ENCODE measurements around the gene CHGA.

The CHGA gene

DNA sequence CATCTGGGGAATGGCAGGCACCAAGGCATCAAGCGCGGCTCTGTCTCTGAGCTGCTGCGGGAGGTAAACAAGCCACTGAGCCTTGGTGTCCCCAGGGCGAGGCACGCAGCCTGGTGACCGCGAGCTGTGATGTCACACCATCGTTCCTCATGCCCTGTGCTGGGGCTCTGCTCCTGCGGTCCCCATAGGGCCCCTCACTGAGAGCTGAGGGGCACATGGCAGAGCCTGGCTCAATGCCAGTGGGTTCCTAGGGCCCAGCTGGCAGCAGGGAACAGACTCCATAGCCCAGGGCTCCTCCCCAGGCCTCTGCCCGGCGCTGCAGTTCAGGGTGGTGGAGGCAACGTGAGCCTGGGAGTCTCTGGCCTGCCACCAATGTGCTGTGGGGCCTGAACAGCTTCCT, 22.6 kb downstream of the CHGA start:
- no peak for DNase-seq

DNA sequence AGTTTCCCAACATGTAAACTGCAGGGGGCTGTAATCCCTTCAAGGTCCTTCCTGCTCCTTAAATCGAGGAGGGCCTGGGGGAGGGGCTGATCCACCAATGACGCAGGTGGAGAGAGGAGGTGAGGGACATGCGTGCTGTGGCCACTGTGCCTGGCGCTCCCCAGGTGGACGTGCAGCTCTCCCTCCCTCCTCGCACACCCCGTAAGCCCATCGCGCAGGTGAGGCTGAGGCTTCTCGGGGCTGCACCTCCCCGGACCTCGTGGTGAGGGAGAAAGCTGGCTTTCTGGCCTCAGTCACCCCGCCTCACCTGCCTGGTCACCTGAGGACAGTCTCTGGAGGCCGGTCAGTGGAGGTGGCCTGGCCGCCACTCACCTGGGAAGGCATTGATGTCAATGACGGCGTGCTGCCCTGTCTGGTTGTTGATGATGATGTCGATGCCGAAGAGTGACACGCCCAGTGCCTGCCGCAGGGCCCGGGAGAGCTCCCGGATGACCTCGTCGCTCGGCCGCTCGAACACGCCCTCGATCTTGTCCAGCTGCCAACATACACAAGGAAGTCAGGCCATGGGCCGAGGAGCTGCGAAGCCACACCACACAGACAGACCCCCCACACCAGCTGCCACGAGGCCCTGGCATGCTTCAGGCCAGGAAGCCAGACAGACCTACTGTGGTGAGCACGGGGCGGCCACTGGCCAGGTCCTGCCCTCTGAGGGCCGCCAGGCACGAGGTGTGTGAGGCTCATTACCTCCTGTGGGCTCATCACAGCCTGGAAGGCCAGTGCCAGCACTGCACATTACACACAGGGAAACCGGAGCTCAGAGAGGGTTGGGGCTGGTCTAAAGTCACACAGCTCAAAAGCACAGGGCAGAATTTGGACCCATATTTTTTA, 23.3 kb downstream of the CHGA start:
- no peak for DNase-seq

DNA sequence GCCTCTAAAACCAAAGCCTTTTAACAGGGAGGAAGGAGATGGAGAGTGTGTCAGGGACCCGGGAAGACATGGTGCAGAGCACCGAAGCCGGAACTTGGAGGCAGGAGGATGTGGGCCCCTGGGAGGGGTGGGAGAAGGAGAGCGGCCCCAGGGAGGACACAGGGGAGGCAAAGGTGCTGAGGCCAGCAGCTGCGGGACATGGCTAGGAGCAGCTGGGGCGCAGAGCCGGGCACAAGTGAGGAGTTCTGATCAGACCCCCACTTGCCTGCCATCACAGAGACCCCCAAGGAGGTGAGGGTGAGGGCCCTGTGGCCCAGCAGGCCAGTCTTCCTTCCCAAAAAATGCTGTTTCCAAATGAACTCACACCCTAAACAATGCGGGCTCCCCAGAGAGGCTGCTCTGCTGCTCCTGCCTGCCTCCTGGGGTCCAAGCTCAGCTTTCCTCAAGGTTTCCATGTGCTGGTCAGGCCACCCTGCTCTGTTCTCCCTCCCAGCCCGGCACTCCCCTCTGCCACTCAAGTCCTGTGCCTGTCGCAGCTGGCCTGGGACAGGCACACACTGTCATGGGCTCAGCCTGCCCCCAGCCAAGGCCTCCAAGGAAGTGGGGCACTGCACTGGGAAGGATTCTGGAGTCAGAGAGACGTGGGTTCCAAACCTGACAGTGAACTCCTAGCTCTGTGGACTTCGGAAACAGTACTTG, 24.0 kb downstream of the CHGA start:
- no peak for DNase-seq

DNA sequence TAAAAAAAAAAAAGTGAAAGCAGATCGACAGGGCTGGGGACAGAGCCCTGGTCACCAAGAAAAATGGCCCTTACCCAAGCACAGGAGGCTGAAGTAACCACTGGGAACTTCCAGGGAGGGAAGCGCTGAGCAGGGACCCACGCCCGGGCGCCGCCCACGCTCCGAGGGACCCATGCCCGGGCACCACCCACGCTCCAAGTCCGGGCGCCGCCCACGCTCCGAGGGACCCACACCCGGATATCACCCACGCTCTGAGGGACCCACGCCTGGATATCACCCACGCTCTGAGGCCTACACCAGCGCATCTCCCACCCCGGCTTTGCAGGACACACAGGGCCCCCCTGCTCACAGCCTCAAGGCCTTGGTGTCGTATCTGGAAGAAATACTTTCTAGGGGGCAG, 25.7 kb downstream of the CHGA start:
- DNase-seq, result no peak

DNA sequence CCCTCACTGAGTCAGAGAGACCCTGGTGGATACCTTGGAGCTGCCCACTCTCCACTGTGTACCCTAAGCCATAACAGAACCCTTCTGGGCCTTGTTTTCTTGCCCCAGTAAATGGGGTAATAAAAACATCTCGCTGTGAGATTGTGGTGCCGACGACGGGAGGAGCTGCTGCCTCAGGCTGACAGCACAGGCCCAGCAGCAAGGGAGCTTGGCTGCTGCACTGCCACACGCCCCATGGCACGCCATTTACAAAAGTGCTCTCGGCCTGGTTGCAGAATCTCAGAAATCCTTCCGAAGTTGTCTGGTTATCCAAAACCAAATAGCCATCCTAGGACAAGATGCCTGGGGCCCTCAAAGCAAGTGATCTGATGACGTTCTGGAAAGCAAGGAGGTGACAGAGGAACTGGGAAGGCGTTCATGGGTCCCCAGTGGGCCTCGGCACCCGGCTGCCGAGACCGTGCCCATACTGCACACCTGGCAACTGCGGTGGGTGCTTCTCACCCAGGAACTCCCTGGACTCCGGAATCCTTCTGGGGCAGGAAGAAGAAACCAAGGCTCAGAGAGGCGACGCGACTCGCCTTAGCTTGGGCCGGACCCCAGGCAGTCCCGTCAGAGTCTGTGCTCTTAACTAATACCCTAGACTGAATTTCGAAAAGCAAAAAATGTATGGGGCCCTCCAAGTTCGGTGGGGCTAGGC, 26.7 kb downstream of the CHGA start:
- DNase-seq, result no peak

DNA sequence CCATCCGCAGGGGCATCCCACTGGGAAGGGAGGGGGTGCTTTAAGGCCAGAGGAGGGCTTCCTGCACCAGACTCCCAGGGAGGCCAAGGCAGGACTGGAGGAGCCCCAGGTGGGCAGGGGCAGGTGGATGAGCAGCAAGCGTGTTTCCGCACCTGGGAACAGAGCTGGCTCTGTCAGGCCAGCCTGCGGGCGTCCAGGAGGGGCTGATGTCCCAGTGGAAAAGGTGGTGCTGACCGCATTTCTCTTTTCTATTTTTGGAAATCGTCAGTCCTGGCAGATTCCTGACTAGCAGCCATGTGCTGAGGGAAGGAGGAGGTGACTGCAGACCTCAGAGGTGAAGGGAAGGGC, 27.2 kb downstream of the CHGA start:
- no peak for DNase-seq

DNA sequence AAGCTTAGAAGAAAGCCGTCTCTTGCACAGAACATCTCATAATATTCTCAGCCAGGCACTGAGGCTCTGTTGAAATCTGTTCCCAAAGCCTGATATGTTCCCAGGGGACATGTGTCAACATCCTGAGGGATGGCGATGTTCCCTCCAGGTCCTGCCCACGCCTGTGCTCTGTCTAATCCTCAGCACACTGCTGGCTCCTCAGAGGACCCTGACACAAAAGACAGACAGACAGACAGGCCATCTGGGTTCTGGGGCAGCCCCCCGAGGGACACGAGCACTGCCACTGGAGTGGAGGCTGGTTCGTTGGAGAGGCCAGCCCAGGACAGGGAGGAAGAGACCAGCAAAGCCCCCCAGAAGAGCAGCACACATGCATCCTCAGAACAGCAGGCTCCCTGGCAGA, 27.8 kb downstream of the CHGA start:
- no peak for DNase-seq

DNA sequence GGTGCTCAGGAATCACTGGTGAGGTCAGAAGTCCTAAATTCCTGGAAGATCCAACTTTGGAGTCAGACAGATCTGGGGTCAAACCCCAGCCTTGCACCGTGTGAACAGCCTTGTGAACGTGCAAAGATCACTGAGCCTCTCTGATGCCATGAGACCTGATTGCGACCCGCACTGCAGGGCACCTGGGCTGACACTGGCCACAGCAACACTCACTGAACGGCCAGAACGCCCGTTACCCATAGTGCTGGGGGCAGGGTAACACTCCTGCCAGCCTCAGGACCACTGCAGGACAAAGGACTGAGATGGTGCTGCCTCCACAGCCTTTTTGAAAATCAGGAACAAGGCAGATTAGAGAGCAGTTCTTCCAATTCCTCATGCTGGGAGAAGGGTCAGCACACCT, 28.3 kb downstream of the CHGA start:
- no peak for DNase-seq

DNA sequence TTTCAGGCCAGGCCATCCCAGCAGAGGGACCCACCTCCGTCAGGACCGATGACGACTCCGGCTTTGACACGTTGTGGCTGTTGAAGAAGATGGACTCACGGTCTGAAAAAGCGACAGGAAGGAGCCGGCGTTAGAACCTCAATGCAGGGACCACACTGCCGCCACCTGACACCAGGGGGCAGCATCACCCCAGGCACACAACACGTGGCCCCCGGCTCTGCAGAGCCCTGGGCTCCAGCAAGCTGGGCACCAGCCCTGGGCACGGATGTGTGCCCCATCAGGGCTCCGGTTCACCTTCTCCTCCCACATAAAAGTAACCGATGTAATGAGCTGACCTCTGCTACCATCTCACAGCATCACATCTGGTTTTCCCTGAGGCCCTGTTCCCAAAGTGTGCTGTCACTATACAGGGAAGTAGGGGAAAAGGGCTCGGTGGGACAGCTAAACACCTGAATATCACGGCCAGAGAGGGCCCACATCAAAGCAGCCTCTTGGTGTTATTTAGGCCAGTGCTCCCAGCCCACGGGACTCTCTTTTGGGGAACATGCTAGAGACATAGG, 29.0 kb downstream of the CHGA start:
- peak; percentile 72 for DNase-seq

DNA sequence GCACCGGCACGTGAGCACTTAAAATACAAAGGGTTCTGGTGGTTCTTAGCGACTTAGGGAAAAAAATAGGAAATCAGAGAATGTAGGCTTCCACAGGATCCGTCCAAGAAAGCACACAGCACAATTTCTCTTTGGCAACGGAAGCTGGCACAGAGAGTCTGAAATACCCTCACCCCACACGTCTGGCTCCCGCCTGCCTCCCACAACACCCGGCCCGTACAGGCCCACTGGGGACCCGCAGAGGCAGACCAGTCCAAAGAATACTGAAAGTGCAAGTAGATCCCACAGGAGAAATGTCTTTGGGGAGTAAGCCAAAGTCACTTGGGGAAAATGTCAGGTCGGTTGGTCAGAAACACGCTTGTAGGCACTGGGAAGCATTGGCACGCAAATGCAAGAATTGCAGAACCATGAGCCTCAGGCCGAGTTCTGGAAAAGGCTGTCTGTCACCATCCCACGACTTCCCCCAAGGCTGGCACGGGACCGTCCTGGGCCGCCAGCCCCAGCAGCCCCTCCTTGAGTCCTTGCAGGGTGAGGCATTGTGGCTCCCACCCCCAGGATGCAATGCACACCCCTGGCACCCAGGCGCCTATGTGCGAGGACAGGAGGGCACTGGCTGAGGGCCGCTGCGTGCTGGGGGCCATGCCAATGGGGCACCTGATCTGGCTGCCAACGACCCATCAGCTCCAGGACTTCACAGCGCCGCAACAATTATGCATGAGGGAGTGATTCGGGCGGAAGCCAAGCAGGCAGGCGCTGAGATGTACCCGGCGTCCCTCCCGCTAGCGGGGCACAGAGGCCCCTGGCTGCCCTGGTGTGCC, 29.7 kb downstream of the CHGA start:
- no peak for DNase-seq

DNA sequence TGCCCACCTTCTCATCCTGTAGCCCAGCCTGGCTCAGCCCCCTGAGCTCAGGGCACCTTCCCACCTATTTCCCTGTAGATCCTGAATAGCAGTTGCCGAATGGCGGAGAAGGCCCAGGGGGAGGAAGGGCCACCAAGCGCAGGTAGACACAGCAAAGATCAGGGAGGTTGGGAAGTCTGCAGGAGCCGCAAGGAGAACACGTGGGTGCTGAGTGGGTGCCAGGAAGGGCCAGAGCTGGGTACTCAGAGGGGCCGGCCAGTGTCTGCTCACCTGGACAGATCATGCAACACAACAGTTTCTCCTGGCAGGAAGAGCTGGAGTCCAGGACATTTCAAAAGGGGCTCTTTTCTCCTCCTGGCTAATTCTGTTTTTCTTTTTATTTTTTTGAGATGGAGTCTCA, 30.6 kb downstream of the CHGA start:
- no peak for DNase-seq

DNA sequence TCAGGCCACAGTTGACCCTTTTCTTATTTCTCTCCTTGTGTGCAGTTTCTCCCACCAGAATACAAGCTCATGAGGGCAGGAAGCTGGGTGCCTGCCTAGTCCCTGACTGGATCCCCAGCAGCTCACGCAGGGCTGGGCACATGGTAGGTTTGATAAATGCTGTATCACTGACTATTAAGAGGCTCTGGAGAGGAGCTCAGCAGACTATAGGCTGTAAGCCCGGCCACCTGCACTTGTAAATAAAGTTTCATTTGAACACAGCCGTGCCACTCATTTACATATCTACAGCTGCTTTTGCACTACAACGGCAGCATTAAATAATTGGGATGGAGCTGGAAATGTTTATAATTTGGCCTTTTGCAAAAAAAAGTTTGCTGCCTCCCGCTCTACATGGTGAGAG, 32.0 kb downstream of the CHGA start:
- DNase-seq, result no peak

DNA sequence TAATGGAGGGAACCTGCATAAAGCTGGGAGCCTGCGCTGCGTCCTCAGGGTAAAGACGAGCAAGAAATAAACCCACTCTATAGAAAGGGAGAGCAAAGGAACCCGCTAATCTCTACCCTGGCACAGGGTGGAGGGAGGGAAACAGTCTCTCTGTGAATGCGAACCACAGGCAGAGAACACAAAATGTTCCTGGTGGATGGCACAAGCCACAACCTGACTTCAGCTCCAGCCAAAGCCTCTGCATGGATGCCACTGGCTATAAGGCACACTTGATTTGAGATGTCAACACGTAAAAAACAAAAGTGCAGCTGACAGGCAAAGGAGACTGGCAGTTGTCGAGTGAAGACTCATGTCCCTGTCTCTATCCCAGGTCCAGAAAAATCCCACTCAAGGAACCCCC, 32.4 kb downstream of the CHGA start:
- no peak for DNase-seq

DNA sequence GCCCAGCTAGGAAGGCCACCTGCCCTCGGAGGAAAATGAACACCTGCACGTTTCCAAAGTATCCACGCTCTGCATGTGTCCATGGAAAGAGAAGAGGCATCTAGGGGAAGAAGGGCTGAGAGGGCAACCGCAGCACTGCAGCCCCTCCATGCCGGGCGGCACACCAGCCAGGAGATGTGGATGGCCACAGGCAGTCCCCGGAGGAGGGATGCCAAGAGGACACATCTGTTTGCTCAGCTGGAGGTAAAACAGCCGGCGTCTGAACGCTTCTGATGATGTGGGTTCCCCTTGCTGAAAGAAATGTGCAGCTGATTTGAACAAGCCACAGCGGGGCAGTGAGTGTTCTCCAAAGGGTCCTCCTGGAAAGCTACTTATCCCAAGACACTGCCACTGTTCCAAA, 34.0 kb downstream of the CHGA start:
- no peak for DNase-seq

DNA sequence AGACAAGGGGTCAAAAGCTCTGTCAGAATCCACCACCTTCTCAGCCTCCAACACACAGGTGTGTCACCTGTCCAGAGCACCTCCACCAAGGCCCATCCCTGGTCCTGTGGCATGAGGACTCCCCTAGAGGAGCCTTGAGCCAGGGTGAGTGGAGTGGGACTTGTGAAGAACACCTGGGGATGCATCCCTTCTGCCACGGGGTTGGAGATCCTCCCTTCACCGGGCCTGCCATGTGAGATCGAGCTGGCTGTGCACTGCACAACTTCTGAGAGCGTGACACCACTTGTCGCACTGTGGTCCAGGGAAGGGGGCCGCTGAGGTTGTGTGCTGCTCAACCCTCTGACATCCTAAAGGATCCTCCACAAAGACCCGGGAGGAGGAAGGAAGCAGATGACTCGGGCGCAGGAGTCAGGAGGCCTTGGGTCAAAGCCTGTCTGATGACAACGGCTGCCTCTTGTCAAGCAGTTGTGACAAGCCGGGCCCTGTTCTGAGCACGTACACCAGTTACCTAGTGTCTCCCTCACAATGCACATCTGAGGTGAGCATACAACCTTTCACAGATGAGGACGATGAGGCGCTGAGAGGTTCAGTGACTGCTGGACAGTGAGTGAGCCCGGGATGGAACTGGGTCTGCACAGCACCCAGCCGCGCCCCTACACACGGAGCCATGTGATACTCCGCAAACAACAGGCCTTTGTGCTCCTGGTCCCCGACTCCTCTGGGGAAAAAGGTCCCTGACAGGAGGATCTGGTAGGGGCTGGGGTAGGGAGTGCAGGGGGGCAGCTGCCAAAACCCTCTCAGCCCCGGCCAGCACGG, 35.6 kb downstream of the CHGA start:
- DNase-seq, result no peak

DNA sequence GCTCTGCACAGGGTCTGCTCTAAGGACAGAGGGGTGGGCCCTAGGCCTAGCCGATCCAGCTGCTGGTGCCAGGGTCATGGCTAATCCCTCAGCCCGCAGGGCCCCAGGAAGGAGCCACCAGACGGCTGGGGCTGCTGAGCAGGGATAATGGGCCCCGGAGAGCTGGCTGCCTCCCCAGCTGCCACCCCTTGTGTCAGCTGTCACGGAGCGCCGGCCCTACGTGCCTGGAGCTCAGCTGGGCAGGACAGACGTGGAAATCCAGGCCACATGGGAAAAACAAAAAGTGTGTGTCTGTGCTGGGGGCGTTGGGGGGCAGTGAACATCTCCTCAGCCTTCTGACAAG, 36.2 kb downstream of the CHGA start:
- DNase-seq, result no peak

DNA sequence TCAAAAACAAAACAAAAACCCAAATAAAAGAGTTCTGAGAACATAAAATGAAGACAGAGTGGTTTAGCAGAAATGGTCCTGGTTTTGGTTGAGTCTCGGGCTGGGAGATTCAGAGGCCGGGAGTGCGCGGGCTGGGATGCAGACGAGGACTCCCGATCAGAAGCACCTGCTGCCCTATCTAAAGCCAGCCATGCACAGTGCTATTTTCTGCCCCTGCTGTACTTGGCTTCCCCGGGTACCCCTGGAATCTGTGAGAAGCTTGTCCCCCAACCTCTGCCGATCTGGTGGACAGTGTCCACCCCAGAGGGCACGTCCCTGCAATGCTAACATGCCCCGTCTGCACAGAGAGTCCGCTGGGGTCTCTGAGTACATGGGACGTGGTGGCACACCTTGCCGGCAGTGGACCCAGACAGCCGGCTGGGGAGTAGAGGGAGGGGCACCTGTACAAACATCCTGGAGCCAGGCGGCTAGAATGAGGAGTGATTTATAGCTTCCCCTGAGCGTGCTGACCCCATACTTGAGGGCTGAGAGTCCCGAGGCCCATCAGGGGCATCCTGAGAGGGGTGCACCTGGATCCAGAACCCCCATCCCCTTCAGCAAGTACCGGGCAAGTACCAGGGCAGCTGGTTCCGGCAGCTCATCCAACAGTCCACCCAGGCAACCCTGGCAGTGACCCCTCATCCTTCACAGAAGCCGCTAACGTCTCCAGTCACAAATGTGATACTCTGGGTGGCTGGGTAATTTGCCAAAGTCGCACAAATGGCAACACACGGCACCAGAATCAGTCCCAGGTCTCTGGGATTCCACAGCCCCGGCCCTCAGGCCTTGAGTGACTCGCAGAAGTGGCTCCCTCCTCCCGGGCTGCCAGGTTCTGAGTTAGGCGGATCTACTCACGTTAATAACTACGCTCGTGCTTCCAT, 37.1 kb downstream of the CHGA start:
- no peak for DNase-seq

DNA sequence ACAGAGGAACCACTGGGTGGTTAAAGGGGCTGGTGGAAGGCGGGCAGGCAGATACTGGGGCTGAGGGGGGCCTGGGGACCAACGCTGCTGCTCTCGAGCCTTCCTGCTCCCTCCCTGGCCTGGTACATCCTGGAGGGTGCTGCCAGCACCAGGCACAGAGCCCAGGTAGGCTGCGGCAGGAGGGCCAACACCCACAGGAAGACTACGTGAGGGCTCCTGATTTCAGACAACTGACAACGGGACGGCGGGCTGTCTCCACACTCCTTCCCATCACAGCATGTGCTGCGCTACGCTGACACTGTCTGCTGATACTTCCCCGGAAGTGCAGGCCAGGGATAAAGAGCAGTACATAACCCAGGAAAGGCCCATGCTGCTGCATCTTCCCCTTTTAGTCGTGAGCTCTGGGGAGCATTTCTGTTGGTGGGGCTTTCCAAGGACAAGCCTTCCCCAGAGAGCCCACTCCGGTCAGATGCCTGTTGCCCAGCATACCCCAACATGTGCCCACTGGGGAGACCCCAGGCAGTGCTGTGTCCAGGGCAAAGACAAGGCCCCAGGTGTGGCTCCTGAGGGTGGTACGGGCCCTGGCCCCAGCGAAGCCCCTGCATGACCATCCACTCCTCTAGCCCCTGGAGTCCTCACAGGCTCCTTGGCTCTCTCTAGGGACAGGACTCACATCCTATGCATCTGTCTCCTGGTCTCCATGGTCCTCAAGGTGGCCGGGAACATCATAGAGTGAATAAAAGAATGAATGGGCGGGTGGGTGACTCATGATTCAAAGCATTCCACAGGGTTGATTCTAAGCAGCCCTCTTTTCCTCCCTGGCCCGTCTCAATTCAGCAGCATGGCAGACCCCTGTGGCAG, 38.0 kb downstream of the CHGA start:
- DNase-seq, result no peak

DNA sequence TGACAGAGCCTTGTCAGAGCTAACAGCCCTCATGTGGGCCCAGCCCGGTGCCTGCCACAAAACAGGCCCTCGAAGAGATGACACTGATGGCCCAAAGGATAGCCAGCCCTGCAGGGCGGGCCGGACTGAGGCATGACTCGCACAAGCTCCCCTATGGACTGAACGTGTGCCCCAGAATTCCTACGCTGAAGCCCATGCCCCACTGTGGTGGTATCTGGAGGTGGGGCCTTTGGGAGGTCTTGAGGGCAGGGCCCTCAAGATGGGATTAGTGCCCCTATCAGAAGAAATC, 38.6 kb downstream of the CHGA start:
- DNase-seq, result no peak
